ENCODE data around the gene BANP. TPM values are rescaled to one million over a fixed set of nuclear protein-coding genes. Genes with fewer than 3 reads are reported as not detected.

The BANP gene
- total RNA-seq, 6 experiments from 2014 or later, result 15.6 to 19.0 (median 16.2) TPM

- no peaks in the 10 kb centered on the region; the same call in 1 of the 2 replicates for H3K27me3 Mint-ChIP-seq (ENCODE audit: insufficient read depth)
- no peak for DNase-seq
These were observed 110.3 kb downstream of the BANP start for GRCh38 chr16:88061346-88062110.

GRCh38 chr16:88062341-88063210 is 111.3 kb downstream of the BANP start:
- Mint-ChIP-seq H3K4me3 (peak overlapping the region; percentile 75), H3K9me3 (no peaks in the 10 kb centered on the region), H3K36me3 (ENCODE audit: low read depth) (no peaks in the 10 kb centered on the region), H3K4me1 (ENCODE audit: low read depth) (peaks cover 36% of the 10 kb centered on the region), H3K27ac (peak overlapping the region; percentile 98), H3K27me3 (ENCODE audit: insufficient read depth) (no peaks in the 10 kb centered on the region)
- TF ChIP-seq CTCF (IDR thresholded peaks at IDR 0.05), result no peak
- DNase-seq, result peak; percentile 84

More at GRCh38 chr16:88061346-88062110, 110.3 kb downstream of the BANP start:
- no peak for TF ChIP-seq CTCF (IDR thresholded peaks at IDR 0.05)
- peaks cover 36% of the 10 kb centered on the region for H3K4me1 Mint-ChIP-seq (ENCODE audit: low read depth)
- no peak overlapping the region for H3K4me3 Mint-ChIP-seq
- H3K27ac Mint-ChIP-seq, result peak overlapping the region; percentile 98
- H3K9me3 Mint-ChIP-seq, result no peaks in the 10 kb centered on the region
- no peaks in the 10 kb centered on the region for H3K36me3 Mint-ChIP-seq (ENCODE audit: low read depth)

- peak overlapping the region; percentile 98 for H3K27ac Mint-ChIP-seq
- no peaks in the 10 kb centered on the region for H3K27me3 Mint-ChIP-seq (ENCODE audit: insufficient read depth)
- peak; percentile 72 for TF ChIP-seq CTCF (IDR thresholded peaks at IDR 0.05)
- DNase-seq, result peak; percentile 83
- peaks cover 36% of the 10 kb centered on the region for H3K4me1 Mint-ChIP-seq (ENCODE audit: low read depth)
- H3K36me3 Mint-ChIP-seq (ENCODE audit: low read depth), result no peaks in the 10 kb centered on the region
- H3K4me3 Mint-ChIP-seq, result peak overlapping the region; percentile 75
- H3K9me3 Mint-ChIP-seq, result no peaks in the 10 kb centered on the region
These were observed 112.1 kb downstream of the BANP start for GRCh38 chr16:88063211-88063773.

- no peaks in the 10 kb centered on the region for H3K36me3 Mint-ChIP-seq (ENCODE audit: low read depth)
- peaks cover 36% of the 10 kb centered on the region for H3K4me1 Mint-ChIP-seq (ENCODE audit: low read depth)
- no peak for TF ChIP-seq CTCF (IDR thresholded peaks at IDR 0.05)
- DNase-seq, result no peak
- peak overlapping the region; percentile 75; the same call in 1 of the 2 replicates for H3K4me3 Mint-ChIP-seq
- H3K9me3 Mint-ChIP-seq, result no peaks in the 10 kb centered on the region
- H3K27ac Mint-ChIP-seq, result peak overlapping the region; percentile 98
- H3K27me3 Mint-ChIP-seq (ENCODE audit: insufficient read depth), result no peaks in the 10 kb centered on the region
These were observed 113.0 kb downstream of the BANP start for GRCh38 chr16:88064011-88064888.
